Suppressor macrophage treated with lipopolysaccharide for 1 hour (primary cell): Measurements from ENCODE around the gene CHST15.
A peak's percentile ranks its signal among the peaks of the same experiment; 100 is the strongest.

Experiments
- DNase-seq, 3 donors: peaks; one replicate each; pipeline ENCODE4 v3.0.0-alpha.2; 2020 to 2022

The CHST15 gene

DNA sequence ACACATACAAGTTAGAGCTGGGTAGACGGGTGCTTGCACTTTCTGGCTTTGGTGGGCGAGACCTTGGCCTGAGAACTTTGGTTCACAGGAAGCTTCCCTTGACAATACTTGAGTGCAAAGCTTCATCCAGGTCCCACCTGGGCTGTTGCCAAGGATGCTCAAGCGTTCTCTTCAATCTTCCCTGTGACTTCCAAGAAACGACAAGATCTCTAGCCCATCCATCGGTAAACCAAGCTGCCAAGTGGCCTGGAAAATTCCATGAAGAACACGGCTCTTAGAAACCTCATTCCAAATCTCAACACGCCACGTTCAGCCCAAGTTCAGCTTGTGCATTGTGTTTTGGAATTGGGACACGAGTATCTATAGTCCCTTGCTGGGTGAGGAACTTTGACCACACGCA lies 84.7 kb downstream of the CHST15 start:
- no peak for DNase-seq

DNA sequence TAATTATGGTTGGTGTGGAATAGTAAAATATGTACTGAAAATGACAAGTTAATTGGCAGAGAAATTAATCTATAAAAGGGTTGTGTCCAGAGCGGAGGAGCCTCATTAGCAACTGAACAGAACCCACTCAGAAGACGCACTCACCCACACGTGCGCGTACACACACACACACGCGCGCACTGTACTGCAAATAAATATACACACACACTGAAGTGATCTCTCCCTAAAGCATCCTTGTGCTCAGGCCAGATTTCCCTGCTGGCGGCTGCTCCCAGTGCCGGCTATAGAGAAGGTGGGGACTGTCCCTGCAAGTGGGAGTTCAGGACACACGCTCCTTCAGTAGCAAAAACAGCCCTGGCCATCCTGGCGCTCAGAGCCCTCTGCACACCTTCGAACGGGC lies 85.2 kb downstream of the CHST15 start:
- DNase-seq = no peak

DNA sequence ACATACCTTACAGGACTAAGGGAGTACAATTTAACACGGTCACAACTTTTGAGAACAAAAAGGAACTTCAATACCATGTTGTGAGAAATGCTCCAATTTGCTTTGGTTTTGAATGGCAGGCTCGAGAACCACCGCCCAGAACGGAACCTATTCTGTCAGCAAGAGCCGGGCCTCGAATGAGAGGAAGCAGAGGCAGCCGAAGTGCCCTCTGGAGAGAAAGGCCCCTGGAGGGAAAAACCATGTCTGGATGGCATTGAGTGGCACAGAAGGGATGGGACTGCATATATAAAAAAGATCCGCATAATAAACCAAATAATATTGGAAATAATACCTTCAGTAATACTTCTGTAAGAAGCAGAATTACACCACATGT lies 85.6 kb downstream of the CHST15 start:
- DNase-seq = no peak

DNA sequence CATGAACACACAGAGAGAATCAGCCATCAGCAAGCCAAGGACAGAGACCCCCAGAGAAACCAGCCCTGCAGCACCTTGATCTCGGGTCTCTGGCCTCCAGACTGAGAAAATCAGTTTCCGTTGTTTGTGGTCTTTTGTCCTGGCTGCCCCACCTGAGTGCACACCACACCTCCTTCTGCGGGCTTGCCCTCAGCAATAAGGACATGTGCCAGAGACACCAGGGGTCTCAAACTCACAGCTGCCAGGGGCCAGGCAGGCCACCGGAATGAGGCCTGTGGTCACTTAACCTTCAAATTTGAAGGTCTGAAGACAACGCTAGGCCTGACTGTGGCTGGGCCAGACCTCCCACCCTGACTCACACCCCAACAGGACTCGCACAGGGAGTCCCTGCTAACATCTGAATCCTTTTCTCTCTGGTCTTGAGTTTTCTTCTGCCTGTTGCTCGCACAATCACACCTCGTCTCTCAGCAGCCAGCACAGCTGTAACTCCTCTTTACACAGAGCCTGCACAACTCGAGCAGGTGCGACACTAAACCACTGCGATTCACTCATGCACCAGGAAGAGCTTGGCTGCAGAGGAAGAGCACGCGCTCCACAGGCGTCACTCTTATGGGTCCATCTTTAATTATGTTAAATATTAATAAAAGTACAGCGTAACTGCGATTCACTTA lies 86.2 kb downstream of the CHST15 start:
- no peak for DNase-seq

DNA sequence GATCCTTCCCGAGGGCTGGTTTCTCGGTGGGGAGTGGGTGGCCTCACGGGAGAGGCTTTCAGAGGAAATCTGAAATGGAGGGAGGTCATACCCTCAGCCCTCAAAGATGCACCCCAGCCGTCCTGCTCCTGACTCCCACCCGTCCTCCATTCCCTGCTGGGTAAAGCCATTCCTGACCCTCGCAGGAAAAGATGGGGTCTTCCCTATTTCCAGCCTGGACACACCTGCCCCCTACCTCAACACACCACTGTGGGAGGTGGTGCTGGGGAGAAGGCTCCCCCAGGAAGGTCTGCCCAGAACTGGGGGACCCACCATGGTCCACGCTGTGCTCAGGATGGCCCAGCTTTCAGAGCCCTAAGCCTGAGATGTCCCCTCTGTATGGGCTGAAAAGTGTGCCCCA lies 86.9 kb downstream of the CHST15 start:
- DNase-seq = no peak

DNA sequence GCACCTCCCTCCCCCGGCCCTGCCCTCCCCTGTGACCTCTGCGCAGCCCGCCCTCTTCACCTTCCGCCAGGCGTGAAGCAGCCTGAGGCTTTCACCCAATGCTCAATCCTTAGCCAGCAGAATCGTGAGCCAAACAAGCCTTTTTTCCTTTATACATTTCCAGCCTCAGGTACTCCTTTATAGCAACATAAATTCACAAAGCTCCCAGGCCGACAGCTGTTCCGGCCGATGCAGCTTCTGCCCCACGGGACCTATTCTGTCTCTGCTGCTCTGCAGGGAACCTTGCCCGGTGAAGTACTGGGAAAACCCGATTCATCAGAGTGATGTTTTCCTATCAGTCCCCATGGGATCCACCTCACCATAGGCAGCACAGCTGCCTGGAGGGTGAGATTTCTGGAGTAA lies 87.4 kb downstream of the CHST15 start:
- no peak for DNase-seq

DNA sequence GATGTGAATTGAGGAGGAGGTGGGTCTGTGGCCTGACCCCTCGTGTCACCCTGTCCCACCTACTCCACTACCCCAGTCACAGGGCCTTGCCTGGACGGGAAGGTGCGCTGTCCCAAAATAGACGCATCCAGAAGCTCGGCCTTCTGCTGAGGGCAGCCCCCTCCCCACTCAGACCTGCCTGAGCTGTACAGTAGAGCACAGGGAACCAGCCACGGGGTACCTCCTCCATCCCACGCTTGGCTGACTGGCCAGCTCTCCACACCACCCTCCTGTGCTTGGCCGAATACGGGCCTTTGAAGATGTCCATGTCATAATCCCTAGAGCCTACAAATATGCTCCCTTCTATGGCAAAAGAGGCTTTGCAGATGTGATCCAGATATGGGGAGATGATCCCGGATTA lies 88.3 kb downstream of the CHST15 start:
- no peak for DNase-seq

DNA sequence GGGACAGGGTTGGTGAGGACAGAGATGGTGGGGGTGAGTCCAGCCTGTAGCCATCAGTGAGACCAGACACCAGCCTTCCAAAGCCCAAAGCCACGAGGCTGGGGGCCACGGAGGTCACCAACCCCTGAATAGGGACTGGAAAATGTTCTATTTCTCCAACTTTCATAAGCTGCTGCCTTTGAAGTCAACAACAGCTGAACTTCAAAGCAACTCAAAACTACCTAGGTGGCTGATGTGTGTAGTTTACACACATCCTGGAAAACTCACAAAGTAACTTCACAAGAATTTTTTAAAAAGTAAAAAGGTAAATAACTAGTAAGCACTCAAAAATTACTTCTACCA lies 88.8 kb downstream of the CHST15 start:
- DNase-seq = no peak

DNA sequence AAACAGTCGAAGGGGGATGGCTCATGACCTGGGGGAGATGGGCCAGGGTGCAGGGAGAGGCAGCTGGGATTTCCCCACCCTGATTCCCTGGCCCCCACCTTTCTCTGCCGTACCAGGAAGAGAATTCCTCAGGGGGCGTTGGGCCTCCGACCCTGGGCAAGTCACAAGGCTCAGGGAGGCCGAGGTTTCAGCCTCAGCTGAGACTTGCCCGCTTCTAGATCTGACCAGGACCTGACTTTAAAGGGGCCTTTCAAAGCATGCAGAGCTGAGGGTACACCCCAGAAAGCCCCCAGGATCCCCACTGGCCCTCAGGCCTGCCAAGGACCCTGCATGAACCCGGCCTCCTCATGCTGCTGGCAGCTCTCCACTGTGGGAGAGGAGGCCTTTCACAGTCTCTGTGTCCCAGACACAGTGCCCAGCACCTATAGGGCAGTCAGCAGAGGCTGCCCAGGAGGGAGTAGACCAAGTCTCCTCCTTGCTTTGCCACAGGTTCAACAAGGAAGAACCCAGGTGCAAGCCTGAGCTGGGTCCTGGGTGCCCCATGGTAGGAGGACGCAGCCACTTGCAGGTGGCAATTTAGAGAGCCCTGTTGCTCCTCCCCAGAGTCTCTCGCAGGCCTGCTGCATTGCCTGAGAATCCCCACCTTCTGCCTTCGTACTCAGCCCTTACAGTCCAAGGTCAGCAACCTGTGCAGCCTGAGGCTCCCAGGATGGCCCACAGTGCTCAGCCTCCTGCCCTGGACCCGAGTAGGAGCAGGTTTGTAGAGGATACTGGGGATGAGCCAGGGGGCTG lies 89.3 kb downstream of the CHST15 start:
- no peak for DNase-seq

DNA sequence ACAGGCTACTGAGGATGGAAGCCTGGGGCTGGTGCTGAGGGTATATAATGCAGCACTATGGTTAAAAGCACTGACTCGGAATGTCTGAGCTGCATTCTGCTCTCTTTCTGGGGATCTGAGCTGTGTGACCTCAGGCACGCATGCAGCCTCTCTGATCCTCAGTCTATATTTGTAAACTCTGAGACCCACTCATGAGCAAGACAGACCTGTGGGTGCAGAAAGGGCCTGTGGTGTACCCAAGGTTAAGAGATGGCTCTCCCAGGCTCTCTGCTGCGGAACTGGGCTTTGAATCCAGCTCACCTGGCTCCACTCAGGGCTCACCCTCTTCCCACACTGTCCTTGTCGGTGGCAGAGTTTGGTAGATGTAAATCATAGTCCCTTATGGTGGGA lies 89.9 kb downstream of the CHST15 start:
- no peak for DNase-seq

DNA sequence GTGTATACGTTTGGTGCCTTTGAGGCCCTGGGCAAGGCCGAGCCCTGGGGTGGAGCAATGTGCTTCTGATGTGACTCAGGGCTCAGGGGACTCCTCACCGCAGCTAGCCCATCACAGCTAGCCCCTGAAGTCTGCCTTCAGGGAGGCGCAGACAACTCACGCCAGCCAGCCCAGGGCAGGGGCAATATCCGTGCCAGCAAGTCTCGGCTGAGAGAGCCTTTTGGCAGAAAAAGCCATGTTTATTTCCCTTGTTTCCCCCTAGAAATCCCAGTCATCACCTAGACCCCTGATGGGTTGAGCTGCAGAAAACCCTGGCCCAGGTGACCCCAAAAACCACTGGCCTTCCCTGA lies 90.4 kb downstream of the CHST15 start:
- no peak for DNase-seq

DNA sequence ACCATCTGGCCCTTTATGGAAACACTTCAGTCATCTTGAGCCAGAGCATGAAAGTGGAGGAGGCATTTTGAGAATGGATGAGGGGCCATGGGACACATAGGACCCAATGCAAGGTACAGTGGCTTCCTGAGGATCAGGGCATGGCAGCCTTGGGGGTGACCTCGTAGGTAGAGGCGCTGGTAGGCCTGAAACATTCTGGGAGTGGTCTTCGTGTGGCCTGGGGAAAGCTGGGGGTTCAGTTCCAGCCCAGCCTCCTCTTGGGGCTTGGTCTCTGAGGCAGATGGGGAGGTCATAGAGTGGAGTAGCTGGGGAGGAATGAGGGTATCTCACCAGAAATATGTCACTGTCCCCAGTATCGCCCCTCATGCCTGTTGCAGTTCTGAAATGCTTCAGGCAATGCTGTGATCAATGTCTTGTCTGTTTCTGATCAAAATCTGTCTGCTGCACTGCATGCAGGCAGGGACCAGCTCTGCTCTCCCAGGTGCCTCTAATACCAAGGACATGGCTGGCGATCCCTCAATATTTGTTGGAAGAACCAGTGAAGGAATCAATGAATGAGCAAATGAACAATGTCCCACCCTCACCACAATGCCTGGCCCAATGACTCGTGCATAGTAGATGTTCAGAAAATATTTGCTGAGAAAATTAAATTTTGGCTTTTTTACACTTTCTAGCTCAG lies 90.9 kb downstream of the CHST15 start:
- no peak for DNase-seq

DNA sequence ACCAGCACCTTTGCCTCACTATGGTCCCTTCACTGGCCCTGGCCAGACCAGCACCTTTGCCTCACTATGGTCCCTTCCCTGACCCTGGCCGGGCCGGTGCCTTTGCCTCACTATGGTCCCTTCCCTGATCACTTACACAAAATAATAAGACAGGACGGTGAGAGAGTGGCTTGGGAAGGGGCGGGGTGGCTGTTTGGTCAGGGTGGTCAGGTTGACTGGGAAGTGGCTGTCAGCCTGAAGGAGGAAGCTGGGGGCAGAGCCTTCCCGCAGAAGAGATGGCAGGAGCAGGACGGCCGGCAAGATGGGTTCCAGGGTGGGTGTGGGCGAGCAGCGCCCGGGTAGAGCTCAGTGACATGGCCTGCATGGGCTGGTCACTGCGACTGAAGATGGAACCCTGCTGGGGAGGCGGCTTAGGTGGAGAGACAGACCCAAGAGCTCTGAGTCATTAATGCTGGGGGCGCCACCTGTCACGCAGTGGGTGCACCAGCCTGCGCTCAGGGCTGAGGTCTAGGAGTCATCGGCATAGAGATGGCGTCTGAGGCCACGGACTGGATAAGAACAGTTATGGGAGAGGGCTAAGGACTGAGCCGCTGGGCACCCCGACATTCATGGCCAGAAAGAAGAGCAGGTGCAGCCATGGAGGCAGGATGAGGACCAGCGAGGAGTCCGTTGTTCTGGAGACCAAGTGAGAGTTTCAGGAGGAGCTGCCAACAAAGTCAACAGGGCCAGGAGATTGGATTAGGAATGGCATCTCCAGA lies 91.8 kb downstream of the CHST15 start:
- DNase-seq = no peak

DNA sequence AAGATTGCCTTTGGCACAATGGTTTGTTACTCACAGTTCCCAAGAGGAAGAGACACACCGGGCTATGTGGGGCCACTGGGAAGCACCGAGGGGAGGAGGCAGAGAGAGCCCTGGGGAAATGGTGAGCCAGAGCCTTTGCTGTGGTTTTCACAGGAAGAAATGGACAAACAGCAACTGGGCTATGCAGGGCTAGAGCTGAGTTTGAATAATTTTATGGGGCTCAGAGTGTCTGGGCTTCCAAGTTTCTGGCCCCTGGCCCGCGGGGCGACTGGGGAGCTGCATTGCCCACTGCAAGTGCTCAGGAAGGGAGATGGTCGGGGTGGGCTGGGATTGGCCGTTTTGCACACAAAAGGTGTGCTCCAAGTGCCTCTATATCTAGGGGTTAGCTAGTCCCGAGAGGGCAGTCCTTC lies 92.6 kb downstream of the CHST15 start:
- DNase-seq = peak; percentile 80 to 90 (median 90)

DNA sequence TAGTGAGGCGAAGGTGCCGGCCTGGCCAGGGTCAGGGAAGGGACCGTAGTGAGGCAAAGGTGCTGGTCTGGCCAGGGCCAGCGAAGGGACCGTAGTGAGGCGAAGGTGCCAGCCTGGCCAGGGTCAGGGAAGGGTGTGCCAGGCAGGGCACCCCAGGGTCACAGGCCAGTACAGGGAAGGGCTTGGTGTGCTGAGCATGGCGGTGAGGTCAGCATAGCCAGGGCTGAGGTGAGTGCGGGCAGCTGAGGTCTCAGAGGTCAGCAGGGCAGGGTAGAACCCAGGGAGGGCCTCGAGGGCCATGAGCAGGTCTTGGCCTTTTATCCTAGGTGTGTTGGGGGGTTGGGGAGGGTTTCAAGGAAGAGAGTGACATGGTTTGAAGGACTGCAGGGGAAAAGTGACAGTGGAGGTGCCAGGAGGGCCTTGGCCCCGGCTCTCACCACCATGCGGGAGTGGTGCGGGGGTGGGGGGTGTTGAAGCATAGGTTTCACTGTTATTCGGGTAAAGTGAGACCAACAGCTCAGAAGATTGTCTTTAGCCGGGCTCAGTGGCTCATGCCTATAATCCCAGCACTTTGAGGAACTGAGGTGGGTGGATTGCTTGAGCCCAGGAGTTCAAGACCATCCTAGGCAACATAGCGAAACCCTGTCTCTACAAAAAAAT lies 93.3 kb downstream of the CHST15 start:
- no peak for DNase-seq

DNA sequence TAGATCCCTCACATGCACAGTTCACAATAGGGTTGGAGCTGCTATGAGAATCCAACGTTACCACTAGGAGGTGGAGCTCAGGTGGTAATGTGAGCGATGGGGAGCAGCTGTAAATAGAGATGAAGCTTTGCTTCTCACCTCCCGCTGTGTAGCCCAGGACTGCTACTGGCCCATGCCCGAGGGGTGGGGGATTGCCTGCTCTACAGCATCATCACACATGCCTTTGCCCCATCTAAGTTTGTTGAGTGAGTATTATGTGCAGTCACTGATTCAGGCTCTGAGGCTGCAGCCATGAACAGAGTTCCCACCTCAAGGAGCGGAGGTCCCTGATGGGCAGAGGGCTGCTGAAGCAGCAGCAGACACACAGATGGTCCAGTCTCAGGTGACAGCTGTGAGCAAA lies 94.1 kb downstream of the CHST15 start:
- DNase-seq = no peak

DNA sequence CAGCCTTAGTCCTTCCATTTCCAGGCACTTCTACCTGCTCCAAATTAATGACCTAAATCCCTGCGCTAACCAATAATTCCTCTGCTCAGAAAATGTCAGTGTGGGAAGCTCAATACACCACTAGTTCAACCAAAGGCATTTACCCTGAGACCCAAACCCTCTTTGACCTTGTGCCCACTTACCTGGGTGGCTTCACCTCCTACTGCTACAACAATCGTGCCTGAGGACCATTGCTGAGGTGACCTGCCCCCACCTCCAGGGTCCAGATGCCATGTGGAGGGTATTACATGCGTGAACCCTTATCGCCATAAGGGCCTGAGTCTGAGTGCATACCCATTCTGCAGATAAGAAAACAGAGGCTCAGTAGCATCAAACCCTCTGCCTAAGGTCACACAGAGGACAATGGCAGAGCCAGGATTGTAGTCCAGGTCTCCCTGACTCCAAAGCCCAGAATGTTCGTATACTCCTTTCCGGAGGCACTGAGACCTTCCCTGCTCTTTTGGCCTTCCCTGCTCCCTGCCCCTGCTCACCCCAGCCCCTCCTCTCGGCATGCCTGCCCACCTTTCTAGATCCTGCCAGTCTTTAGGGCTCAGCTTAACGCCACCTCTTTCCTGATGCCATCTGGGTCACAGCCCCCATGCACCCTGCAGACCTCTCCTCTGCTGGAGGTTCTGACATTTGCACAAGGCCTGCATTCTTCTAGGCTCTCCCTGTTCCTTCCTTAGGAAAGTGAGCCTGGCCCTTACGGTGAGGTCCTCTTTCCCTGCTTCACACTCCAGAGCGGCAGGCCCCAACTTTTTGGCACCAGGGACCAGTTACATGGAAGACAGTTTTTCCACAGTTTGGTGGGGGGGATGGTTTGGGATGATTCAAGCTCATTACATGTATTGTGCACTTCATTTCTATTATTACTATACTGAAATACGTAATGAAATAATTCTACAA lies 94.9 kb downstream of the CHST15 start:
- DNase-seq = no peak

DNA sequence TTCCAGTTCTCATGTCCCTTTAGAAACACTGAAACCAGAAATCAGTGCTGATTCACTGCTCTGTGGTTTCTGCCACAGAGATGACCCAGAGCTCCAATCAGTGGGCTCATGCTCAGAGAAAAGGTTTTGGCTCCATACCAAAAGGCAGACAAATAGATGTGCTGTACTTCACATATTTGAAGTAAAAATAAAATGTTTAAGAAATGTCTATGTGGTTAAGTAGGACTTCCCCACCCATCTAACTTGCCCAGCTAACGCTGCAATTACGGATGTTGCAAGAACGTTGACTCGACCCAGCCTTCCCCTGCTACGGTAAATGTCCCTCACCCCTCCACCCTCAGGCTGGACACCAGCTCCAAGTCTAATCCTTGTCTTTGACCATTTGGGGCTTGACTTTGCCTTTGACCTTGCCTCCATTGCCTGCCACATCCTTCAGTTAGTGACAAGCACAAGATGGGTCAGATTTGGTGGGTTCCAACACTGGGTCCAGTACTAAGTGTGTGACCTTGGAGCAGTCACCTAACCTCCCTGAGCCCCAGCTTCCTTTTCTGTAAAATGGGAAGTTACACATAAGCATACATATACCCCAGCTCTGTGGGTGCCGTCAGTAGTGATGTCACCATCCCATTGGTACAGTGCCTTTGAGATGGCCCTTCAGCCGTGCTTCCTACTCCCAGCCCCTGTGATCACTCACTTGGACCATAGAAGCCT lies 95.8 kb downstream of the CHST15 start:
- peak; percentile 93 to 99 (median 97) for DNase-seq

DNA sequence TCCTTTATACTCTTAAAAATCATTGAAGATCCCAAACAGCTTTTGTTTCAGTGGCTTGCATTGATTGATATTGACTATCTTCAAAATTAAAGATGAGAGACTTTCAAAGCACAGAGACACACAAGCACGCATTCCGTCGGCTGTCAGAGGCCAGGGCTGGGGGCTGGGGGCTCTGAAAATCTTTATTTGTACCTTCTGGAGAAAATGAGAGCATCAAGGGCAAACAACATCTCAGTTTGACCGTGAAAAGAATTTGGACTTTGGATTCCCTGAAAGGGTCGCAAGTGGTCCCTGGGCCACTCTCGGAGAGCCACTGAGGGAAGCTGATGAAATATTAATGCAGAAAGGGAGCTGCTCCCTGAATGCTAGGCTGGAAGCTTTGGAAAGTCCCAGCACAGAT lies 96.4 kb downstream of the CHST15 start:
- no peak for DNase-seq

DNA sequence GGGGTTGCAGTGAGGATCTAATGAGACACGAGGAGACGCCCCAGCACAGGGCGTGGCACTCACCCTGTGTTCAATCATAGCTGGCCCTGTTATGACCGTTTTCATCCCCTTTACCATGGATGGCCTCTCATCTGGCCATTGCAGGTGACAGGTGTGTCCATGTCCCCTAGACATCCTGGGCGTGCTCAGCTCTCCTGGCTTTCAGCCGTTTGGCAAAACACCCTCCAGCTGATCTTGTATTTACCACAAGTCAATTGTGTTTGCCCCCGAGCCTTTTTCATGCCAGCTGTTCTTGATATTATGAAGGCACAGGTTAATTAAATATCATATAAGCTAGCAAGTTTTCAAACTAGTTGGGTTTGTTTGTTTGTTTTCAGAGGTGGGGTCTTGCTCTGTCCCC lies 97.1 kb downstream of the CHST15 start:
- DNase-seq = no peak

DNA sequence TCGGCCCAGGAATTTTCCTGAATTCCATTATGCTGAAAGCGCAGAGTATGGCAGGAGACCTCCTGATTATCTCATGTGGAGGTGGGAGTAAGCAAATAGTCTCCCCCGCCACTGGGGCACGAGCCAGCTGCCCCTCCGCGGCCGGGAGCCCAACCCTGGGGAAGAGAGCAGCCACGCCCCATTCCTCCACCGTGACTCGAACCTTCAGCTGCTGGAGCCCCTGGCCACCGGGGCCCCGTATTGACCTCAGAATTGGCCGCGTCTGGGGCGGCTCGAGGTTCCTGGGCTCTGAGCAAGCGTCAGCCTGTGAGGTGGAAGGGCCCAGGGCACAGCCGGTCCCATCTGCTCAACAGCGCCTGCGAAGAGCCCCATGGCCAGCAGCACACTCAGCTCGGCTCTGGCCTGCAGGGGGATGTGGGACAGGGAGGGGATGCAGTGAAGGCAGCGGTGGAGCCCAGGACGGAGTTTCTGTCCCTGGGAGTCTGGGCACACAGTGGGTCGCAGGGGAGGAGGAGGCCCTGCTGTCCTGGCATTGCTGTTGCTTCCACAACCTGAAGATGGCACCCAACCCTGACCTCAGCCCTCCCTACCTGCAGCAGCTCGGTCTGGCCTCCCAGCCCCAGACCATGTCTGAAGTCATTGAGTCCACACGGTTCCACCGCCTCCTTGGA lies 97.8 kb downstream of the CHST15 start:
- peak in 2 of 3 donors; percentile 60 to 76 for DNase-seq
